ENCODE measurements around the gene MAP4K3. TPM values are rescaled to one million over a fixed set of nuclear protein-coding genes. Genes with fewer than 3 reads are reported as not detected.

Gene MAP4K3
- polyA plus RNA-seq, 1 donor from 2014 or later, result 1.1 TPM

DNA sequence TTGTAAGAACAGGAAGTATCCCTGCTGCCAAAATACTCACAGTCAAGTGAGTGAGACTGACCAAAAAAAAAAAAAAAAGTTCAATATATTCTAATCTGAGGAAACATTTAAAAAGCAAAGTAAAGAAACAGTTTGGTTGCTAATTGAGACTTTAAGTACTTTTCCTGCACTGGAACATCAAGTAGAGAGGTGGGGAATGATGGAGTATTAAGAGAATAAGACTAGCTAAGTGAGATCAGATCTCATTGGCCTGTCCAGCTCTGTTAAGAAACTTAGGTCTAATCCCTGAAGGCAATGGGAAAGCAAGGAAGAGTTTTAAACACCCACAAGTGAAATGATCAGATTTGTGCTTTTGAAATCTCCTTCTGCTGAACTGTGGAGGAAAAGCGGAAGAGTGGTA, 27.8 kb upstream of the MAP4K3 start:
- Mint-ChIP-seq H3K36me3 (peaks cover 6% of the 10 kb centered on the region), H3K27me3 (no peaks in the 10 kb centered on the region), H3K4me1 (peaks cover 3 to 5% (median 4%) of the 10 kb centered on the region in 3 donors), H3K4me3 (no peak overlapping the region), H3K27ac (no peak overlapping the region), H3K9me3 (no peaks in the 10 kb centered on the region)

DNA sequence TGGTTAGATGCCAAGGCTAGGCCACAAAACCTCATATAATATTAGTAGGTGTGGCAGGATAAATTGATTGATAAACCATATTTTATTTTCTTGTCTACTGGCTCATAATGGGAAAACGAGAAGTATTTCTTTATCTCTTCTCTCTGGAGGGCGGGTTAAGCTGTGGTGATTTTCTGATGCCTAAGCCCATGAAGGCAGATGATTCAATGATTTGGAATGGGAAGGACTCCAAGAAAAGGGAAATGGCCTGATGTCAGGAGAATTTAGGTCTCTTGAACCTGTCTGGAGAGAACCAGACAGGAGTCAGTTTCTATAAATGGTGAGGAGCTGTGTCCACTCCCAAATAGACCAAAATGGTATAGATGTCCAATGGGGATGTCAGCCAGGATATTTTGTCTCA, 18.7 kb upstream of the MAP4K3 start:
- no peak overlapping the region for H3K27ac Mint-ChIP-seq
- H3K36me3 Mint-ChIP-seq, result peaks cover 23% of the 10 kb centered on the region
- H3K4me1 Mint-ChIP-seq, result peaks cover 0 to 2% (median 0%) of the 10 kb centered on the region in 3 donors
- no peak overlapping the region for H3K4me3 Mint-ChIP-seq
- no peaks in the 10 kb centered on the region for H3K27me3 Mint-ChIP-seq
- no peaks in the 10 kb centered on the region for H3K9me3 Mint-ChIP-seq

DNA sequence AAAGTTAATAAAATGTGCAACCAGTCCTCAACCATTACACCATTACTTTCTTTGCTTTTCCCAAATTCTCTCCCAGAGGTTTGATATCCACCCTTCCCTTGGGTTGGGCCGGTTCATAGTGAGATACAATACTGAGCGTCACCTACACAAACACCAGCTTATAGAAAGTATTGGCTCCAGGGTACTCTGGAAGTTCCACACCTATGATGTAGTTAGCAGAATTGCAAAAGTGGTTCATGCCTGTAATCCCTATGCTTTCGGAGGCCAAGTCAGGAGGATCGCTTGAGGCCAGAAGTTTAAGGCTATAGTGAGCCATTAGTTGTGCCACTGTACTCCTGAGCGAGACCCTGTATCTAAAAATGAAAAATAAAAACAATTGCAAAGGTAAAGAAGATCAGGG, 15.3 kb upstream of the MAP4K3 start:
- no peak overlapping the region for H3K4me3 Mint-ChIP-seq
- no peak overlapping the region for H3K27ac Mint-ChIP-seq
- H3K27me3 Mint-ChIP-seq, result no peaks in the 10 kb centered on the region
- peaks cover 0 to 2% (median 0%) of the 10 kb centered on the region in 3 donors for H3K4me1 Mint-ChIP-seq
- peaks cover 17% of the 10 kb centered on the region for H3K36me3 Mint-ChIP-seq
- H3K9me3 Mint-ChIP-seq, result no peaks in the 10 kb centered on the region

DNA sequence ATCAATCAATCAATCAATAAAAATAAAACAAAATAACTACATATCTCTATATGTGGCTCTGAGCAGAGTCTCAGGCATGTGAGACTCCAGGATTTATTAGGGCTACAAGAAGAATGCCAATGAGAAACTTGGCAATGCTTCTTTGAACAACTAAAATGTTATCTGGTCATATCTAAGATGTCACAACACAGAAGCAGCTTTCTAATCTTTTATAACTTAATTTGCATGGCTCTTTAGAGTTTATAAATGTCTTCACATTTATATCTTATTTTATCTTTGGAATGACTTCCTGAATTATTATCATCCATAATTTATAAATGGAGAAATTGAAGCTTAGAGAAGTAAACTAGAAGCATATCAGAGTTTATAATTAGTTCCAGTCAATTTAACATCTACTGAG, 14.9 kb upstream of the MAP4K3 start:
- Mint-ChIP-seq H3K27me3 (no peaks in the 10 kb centered on the region), H3K27ac (no peak overlapping the region), H3K9me3 (no peaks in the 10 kb centered on the region), H3K4me1 (peaks cover 0 to 2% (median 0%) of the 10 kb centered on the region in 3 donors), H3K36me3 (peaks cover 17% of the 10 kb centered on the region), H3K4me3 (no peak overlapping the region)

DNA sequence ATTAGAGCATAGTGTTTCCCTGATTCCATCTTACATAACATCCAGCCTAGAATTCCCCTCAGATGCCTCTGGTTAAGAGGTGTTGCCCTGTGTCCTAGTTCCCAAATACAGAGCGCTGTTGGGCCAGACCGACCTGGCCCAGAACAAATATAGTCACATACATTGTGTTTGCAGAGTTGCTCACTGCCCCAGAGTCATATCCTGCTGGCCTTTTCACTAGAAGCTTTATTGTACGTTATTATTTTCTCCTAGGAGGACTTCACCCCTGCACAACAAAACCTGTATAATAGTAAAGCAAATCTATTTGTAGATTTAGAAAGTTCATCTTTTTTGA, 11.1 kb upstream of the MAP4K3 start:
- H3K27ac Mint-ChIP-seq, result no peak overlapping the region
- H3K9me3 Mint-ChIP-seq, result peaks cover 0 to 4% (median 0%) of the 10 kb centered on the region in 3 donors
- no peak overlapping the region for H3K4me3 Mint-ChIP-seq
- no peaks in the 10 kb centered on the region for H3K27me3 Mint-ChIP-seq
- H3K36me3 Mint-ChIP-seq, result peaks cover 11% of the 10 kb centered on the region
- H3K4me1 Mint-ChIP-seq, result peaks cover 0 to 2% (median 0%) of the 10 kb centered on the region in 3 donors

DNA sequence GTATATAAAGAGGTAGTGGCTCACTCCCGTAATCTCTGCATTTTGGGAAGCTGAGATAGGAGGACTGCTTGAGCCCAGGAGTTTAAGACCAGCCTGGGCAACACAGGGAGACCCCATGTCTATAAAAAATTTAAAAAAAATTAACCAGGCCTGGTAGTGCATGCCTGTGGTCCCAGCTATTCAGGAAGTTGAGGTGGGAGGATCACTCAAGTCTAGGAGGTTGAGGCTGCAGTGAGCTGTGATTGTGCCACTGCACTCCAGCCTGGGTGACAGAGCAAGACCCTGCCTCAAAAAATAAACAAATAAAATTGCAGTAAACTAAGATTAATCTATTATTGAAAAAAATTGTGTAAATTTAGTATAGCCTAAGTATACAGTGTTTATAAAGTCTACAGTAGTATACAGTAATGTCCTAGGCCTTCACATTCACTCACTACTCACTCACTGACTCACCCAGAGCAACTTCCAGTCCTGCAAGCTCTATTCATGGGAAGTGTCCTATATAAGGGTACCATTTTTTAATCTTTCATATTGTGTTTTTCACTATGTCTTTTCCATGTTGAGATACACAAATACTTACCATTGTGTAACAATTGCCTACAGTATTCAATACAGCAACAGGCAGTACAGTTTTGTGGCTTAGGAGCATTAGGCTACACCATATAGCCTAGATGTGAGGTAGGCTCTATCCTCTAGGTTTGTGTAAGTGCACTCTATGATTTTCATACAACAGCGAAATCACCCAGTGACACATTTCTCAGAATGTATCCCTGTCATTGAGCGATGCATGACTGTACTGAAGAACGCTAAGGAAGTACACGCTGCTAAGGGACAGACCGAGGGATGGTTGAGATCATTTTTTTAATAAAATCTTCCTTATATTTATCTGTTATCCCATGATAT, 10.4 kb upstream of the MAP4K3 start:
- H3K9me3 Mint-ChIP-seq, result peaks cover 2 to 6% (median 4%) of the 10 kb centered on the region in 3 donors
- no peak overlapping the region for H3K4me3 Mint-ChIP-seq
- H3K36me3 Mint-ChIP-seq, result peaks cover 10% of the 10 kb centered on the region
- no peaks in the 10 kb centered on the region for H3K27me3 Mint-ChIP-seq
- no peak overlapping the region for H3K27ac Mint-ChIP-seq
- peaks cover 0 to 2% (median 0%) of the 10 kb centered on the region in 3 donors for H3K4me1 Mint-ChIP-seq

DNA sequence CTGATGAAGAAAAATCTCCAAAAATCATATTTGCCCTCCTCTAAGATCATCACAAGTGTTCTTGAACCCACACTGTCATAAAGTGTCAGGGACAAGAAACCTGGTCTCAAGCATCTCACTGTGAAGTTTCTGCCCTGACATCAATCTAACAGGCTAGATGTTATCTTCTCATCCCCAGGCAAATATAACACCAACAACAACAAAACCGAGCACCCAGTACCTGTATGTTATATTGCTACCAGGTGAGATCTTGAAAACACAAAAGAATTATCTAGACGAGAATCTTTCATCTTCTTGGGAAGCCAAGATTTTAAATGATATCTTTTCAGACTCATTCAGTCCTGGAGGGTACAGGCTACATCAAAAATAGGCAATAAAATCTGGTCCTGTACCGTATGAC, 8.8 kb upstream of the MAP4K3 start:
- Mint-ChIP-seq H3K36me3 (peaks cover 7% of the 10 kb centered on the region), H3K4me1 (no peaks in the 10 kb centered on the region), H3K4me3 (no peak overlapping the region), H3K27ac (no peak overlapping the region), H3K27me3 (no peaks in the 10 kb centered on the region), H3K9me3 (peaks cover 4 to 9% (median 6%) of the 10 kb centered on the region in 3 donors)

DNA sequence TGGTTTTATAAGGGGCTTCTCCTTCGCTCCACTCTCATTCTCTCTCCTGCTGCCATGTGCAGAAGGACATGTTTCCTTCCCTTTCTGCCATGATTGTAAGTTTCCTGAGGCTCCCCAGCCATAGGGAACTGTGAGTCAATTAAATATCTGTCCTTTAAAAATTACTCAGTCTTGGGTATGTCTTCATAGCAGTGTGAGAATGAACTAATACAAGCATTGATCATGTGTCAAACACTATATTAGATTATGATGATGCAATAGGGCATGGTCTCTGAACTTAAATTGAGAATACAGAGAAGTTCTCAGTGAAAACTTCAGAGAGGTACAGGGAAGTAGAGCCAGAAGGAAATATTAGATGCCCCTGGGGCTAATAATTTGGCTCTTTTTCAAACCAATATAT, 5.9 kb upstream of the MAP4K3 start:
- Mint-ChIP-seq H3K9me3 (peaks cover 4 to 9% (median 6%) of the 10 kb centered on the region in 3 donors), H3K36me3 (peaks cover 5% of the 10 kb centered on the region), H3K27me3 (no peaks in the 10 kb centered on the region), H3K4me1 (peaks cover 0 to 2% (median under 1%) of the 10 kb centered on the region in 3 donors), H3K4me3 (no peak overlapping the region), H3K27ac (no peak overlapping the region)

DNA sequence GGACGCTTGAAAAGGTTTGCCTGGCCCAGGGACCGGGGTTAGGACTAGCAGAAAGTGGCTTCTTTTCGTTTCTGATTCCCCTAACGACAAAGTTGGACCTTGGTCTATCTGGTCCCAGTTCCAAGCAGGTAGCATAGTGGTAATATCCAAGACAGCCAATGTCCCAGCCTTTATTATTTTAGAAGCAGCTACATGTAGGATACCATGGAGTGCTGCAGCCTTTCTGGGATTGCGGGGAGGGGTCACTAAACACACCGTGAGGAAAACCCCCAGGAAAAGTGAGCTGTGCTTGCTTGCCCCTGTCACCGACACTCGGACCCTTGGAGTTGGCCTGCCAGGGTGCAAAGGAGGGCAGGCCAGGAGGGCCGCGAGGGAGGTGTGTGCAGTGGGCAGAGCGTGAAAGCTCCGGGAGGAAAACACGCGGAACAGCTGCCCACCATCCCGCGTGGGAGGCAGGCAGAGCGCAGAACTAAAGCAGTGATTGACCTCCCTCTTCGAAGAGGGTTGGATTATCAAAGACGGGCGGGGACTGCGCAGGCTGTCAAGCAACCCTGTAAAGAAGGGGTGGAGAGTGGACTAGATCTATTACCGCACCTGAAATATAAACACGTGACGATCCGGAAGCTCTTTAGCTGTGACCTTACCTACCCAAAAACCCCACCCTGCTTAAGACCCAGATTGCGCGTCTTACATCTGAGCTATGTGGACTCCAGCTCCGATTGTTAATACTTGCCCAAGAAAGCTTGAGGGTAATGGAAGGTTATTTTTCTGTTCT, 624 bp upstream of the MAP4K3 start:
- H3K9me3 Mint-ChIP-seq, result peaks cover 0 to 6% (median 5%) of the 10 kb centered on the region in 3 donors
- H3K4me1 Mint-ChIP-seq, result peaks cover 4 to 22% (median 22%) of the 10 kb centered on the region in 3 donors
- H3K27ac Mint-ChIP-seq, result peak overlapping the region; percentile 21 to 72 (median 25)
- peaks cover 1% of the 10 kb centered on the region for H3K27me3 Mint-ChIP-seq
- H3K36me3 Mint-ChIP-seq, result no peaks in the 10 kb centered on the region
- H3K4me3 Mint-ChIP-seq, result peak overlapping the region; percentile 85 to 93 (median 91)

DNA sequence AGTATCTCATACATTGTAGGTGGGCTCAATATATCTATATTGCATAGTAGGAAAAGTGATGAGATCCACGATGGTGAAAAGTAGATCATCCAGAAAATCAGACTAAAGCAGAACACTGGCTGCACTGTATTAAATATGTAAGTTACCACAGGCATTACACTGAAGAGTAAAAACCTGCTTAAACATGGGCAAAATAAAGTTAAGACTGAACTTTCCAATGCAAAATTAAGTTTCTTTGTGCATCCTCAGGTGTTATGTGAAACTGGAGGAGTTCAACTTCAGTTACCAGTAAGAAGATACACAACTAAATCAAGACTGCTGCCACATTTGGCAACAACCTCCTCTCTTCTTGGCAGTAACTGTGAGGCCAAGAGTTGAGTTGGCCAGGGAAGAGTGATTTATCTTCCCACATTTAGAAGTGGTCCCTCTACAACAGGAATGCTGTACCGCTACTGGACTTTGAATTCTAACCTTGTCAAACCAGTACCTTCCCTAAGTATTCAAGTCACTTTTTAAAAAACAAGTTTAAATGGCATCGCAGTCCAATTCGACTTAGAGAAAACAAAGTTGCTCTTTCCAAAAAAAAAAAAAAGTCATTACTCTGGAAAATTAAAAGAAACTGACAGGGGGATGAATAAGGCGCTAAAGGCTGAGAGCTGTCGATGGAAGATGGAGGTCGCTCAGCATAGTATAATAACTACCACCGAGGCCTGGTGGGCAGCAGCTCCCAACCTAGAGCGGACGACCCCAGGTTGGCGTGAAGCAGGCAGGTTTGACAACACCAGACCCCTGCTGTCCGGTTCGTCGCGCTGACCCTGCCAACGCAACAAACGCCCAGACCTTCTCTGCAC, 1.1 kb downstream of the MAP4K3 start:
- Mint-ChIP-seq H3K27ac (peak overlapping the region; percentile 28 to 69 (median 67)), H3K4me3 (peak overlapping the region; percentile 85 to 98 (median 92)), H3K4me1 (peaks cover 4 to 25% (median 22%) of the 10 kb centered on the region in 3 donors), H3K36me3 (no peaks in the 10 kb centered on the region), H3K9me3 (no peaks in the 10 kb centered on the region), H3K27me3 (peaks cover 1% of the 10 kb centered on the region)

DNA sequence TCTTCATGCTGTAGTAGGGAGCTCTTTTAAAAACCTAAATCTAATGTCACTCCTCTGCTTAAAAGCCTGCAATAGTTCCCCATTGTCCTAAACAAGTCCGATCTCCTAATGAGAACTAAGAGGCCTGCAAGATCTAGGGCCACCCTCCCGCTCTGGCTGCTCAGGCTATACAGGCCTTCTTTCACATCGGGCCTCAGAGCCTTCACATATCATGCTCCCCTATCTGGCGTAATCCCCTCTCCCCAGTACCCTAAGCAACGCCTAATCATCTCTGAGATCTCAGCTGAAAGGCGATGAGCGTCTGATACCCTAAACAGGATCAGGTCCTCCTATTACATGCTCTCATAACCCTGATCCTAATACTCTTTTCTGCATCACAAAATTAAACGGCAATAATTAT, 1.9 kb downstream of the MAP4K3 start:
- Mint-ChIP-seq H3K4me3 (peak overlapping the region in 3 of 4 donors; percentile 6 to 98 (median 90)), H3K4me1 (peaks cover 4 to 25% (median 22%) of the 10 kb centered on the region in 3 donors), H3K27ac (peak overlapping the region in 2 of 3 donors; percentile 8 to 19), H3K27me3 (peaks cover 1% of the 10 kb centered on the region), H3K9me3 (no peaks in the 10 kb centered on the region), H3K36me3 (no peaks in the 10 kb centered on the region)

DNA sequence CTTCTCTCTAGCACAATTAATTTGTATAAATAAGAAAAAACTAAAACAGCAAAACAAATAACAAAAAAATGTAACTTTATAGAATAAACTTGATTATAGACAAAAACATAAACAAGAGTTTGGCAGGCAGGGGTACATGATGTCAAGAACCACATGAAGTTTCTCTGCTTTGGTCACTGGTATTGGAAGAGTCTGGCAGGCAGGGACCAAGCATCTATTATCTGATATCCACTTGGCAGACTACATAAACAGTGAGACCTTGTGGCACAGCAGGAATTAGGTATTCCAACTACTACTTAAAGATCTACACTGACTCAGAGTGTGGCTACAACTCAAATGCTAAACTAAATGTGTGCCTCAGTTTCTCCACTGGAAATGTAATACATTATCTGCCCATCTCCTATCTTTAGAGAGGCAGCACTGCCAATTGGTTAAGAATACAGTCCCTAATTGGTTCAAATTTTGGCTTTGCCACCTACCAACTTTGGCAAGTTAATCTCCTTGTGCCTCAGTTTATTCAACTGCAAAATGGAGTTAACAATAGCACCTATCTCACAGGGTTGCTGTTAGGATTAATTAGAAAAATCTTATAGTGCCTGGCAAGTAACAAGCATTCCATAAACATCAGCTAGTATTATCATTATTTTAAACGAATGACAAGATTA, 2.7 kb downstream of the MAP4K3 start:
- H3K4me3 Mint-ChIP-seq, result peak overlapping the region in 1 of 4 donors; percentile 98
- H3K4me1 Mint-ChIP-seq, result peaks cover 4 to 26% (median 22%) of the 10 kb centered on the region in 3 donors
- peaks cover 1% of the 10 kb centered on the region for H3K27me3 Mint-ChIP-seq
- no peaks in the 10 kb centered on the region for H3K36me3 Mint-ChIP-seq
- H3K27ac Mint-ChIP-seq, result no peak overlapping the region
- H3K9me3 Mint-ChIP-seq, result no peaks in the 10 kb centered on the region

DNA sequence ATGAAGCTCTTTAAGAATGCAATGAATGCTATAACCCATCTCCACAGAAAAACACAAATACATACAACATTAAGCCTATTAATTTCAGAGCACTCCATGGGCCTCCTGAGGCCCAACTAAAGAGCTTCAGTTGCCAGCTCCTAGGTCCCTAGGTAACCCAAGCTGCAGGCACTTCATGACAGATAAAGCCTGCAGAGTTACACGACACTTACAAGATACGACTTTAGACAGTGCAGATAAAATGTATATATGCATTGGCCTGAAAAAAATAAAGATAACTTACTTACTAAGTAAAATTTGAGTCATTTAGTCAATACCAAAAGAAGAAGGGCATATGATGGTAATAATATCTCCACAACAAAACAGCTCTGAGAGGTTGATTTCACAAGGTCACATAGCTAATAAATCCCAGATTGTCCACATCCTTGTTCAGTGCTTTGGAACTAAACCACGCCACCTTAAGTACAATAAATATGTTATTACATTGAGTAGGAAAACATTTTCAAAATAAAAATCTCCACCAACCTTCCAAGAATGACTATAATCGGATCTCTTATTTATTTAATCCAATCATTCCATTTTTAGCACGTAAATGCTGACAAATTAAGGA, 3.4 kb downstream of the MAP4K3 start:
- peaks cover 4 to 26% (median 22%) of the 10 kb centered on the region in 3 donors for H3K4me1 Mint-ChIP-seq
- peak overlapping the region in 1 of 4 donors; percentile 35 for H3K4me3 Mint-ChIP-seq
- no peaks in the 10 kb centered on the region for H3K9me3 Mint-ChIP-seq
- H3K27me3 Mint-ChIP-seq, result peaks cover 1% of the 10 kb centered on the region
- no peaks in the 10 kb centered on the region for H3K36me3 Mint-ChIP-seq
- no peak overlapping the region for H3K27ac Mint-ChIP-seq

DNA sequence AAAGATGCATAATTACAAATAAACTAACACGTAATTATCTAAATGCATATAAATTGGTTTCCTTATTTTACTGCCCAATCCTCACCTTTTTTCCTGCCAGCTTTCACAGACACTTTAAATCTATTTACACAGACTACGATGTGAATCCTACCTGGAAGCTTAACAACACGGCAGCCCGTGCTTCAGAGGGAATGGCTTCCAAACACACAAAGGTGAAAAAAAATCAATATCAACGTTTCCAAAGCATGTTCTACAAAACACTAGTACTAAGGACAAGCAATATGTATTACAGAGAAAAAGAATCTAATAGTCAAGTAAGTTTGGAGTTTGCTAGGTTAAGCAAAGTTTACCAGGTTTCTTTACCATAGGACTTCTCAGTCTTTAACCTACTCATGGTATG, 4.4 kb downstream of the MAP4K3 start:
- Mint-ChIP-seq H3K36me3 (peaks cover 2% of the 10 kb centered on the region), H3K27me3 (peaks cover 1% of the 10 kb centered on the region), H3K9me3 (no peaks in the 10 kb centered on the region), H3K4me1 (peaks cover 2 to 23% (median 22%) of the 10 kb centered on the region in 3 donors), H3K4me3 (no peak overlapping the region), H3K27ac (no peak overlapping the region)

Measured in IgD-negative memory B cell (primary cell).